Calu3 (cell line): ENCODE data around the gene SF3B2. TPM values are rescaled to one million over a fixed set of nuclear protein-coding genes. Genes with fewer than 3 reads are reported as not detected.

Experiments used
- BruUV-seq: library from RNA; stranded (reverse); fragments of 400-500 nt; replicated peaks from 2 replicates; lab custom pipeline; 2021; lab: Mats Ljungman, UMichigan
- CTCF ChIA-PET: fragments of 300-600 bp; sonication (Branson Sonifier 250); formaldehyde crosslinking; loops from one replicate; lab custom pipeline; 2022; ENCODE audit warnings: antibody characterized with exemption; lab: Charles Lee
- DNase-seq: peaks from one replicate; pipeline ENCODE4 v3.0.0; 2022
- H3K27ac Mint-ChIP-seq: one replicate; pipeline ENCODE4 v1.8.0; 2022; ENCODE audit warnings: mixed read lengths; ENCODE audit not compliant: unreplicated experiment
- H3K27me3 Mint-ChIP-seq: one replicate; pipeline ENCODE4 v1.8.0; 2022; ENCODE audit warnings: mixed read lengths; ENCODE audit not compliant: unreplicated experiment
- H3K36me3 Mint-ChIP-seq: one replicate; pipeline ENCODE4 v1.8.0; 2022; ENCODE audit warnings: mild to moderate bottlenecking, moderate library complexity, mixed read lengths; ENCODE audit not compliant: insufficient read depth, unreplicated experiment
- H3K4me1 Mint-ChIP-seq: one replicate; pipeline ENCODE4 v1.8.0; 2022; ENCODE audit warnings: mild to moderate bottlenecking, low read depth, mixed read lengths; ENCODE audit not compliant: unreplicated experiment
- H3K4me3 Mint-ChIP-seq: one replicate; pipeline ENCODE4 v1.8.0; 2022; ENCODE audit warnings: mild to moderate bottlenecking, low read depth, moderate library complexity, mixed read lengths; ENCODE audit not compliant: unreplicated experiment
- H3K9me3 Mint-ChIP-seq: one replicate; pipeline ENCODE4 v1.8.0; 2022; ENCODE audit warnings: low read depth, mixed read lengths; ENCODE audit not compliant: unreplicated experiment
- intact Hi-C: fragments of 100-400 bp; cut with micrococcal nuclease; formaldehyde crosslinking; loops from one replicate; pipeline ENCODE4 v1.10.0; 2022; ENCODE audit not compliant: unreplicated experiment
- total RNA-seq: library from RNA; stranded (reverse); gene quantifications from 2 replicates; pipeline ENCODE4 v1.2.3, GENCODE V29; 2022
- TF ChIP-seq, protein P1 (sequence below): fragments of 200-600 bp; IDR thresholded peaks from one replicate; pipeline ENCODE4 v1.8.0; 2022; ENCODE audit warnings: antibody characterized with exemption; ENCODE audit not compliant: unreplicated experiment

The SF3B2 gene
- total RNA-seq, 1 experiment from 2014 or later, result 173 TPM

DNA sequence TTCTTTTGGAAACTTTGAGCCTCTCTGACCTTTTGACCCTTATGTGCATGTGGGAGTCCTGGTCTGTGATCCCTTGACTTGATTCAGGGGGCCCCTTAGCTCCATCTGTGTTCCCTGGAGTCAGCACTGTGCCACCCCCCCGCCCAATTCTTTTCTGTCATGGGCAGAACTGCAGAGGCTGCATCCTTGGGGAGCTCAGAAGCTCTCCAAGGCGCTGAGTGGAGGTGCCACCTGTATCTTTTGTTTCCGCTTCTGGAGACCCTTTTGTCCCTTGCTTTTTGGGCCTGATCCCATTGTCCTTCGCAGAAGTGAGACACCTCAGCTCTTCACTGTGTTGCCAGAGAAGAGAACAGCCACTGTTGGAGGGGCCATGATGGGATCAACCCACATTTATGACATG lies 15.5 kb downstream of the SF3B2 start:
- peaks cover 80% of the 10 kb centered on the region for H3K36me3 Mint-ChIP-seq
- no peak for DNase-seq
- peaks cover 49% of the 10 kb centered on the region for H3K4me1 Mint-ChIP-seq
- no peak overlapping the region for H3K27ac Mint-ChIP-seq
- intact Hi-C loops, result loop anchor here (1.0 kb wide), 1 partner anchor 52 kb away; no protein-coding TSS in a partner anchor
- H3K27me3 Mint-ChIP-seq, result no peaks in the 10 kb centered on the region
- TF ChIP-seq, protein P1, sequence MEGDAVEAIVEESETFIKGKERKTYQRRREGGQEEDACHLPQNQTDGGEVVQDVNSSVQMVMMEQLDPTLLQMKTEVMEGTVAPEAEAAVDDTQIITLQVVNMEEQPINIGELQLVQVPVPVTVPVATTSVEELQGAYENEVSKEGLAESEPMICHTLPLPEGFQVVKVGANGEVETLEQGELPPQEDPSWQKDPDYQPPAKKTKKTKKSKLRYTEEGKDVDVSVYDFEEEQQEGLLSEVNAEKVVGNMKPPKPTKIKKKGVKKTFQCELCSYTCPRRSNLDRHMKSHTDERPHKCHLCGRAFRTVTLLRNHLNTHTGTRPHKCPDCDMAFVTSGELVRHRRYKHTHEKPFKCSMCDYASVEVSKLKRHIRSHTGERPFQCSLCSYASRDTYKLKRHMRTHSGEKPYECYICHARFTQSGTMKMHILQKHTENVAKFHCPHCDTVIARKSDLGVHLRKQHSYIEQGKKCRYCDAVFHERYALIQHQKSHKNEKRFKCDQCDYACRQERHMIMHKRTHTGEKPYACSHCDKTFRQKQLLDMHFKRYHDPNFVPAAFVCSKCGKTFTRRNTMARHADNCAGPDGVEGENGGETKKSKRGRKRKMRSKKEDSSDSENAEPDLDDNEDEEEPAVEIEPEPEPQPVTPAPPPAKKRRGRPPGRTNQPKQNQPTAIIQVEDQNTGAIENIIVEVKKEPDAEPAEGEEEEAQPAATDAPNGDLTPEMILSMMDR, result no peak
- H3K9me3 Mint-ChIP-seq, result no peaks in the 10 kb centered on the region
- no TSS peak for BruUV-seq
- CTCF ChIA-PET, result interaction anchor here (0.5 to 1.3 kb wide), 6 partner anchors 12 to 472 kb away, joined by 3 to 4 read pairs (median 3); partner anchors contain the start of genes KCNK7 and SF3B2
- no peak overlapping the region for H3K4me3 Mint-ChIP-seq

DNA sequence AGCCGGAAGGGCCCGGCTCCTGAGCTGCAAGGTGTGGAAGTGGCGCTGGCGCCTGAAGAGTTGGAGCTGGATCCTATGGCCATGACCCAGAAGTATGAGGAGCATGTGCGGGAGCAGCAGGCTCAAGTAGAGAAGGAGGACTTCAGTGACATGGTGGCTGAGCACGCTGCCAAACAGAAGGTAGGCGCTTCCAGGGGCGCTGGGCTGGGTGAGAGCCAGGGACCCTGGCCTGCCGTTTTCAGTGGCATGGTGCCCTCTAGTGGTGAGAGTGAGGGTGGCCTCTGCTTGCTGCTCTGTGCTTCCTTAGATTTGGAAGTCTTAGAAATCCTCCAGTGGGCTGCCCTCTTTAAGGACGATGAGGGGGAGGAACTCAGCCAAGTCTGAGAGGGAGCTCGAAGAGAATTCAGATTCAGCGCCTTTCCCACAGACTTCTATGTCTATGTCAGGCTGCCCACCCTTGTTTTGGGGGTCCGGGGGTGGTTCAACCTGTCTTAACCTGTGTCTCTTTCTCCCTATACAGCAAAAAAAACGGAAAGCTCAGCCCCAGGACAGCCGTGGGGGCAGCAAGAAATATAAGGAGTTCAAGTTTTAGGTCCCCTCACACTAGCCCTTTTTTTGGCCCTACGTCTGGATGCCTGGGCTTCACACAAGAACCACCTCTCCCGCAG lies 16.1 kb downstream of the SF3B2 start:
- intact Hi-C loops, result loop anchor here (1.0 kb wide), 1 partner anchor 51 kb away; no protein-coding TSS in a partner anchor
- Mint-ChIP-seq H3K27me3 (no peaks in the 10 kb centered on the region), H3K9me3 (no peaks in the 10 kb centered on the region), H3K36me3 (peaks cover 74% of the 10 kb centered on the region), H3K4me1 (peaks cover 46% of the 10 kb centered on the region), H3K4me3 (no peak overlapping the region), H3K27ac (no peak overlapping the region)
- CTCF ChIA-PET, result interaction anchor here (0.5 to 1.3 kb wide), 7 partner anchors 11 to 473 kb away, joined by 3 to 4 read pairs (median 3); partner anchors contain the start of genes KCNK7 and SF3B2
- BruUV-seq, result TSS peak; percentile 38
- TF ChIP-seq, protein P1, result peak; percentile 83
- DNase-seq, result peak; percentile 84

DNA sequence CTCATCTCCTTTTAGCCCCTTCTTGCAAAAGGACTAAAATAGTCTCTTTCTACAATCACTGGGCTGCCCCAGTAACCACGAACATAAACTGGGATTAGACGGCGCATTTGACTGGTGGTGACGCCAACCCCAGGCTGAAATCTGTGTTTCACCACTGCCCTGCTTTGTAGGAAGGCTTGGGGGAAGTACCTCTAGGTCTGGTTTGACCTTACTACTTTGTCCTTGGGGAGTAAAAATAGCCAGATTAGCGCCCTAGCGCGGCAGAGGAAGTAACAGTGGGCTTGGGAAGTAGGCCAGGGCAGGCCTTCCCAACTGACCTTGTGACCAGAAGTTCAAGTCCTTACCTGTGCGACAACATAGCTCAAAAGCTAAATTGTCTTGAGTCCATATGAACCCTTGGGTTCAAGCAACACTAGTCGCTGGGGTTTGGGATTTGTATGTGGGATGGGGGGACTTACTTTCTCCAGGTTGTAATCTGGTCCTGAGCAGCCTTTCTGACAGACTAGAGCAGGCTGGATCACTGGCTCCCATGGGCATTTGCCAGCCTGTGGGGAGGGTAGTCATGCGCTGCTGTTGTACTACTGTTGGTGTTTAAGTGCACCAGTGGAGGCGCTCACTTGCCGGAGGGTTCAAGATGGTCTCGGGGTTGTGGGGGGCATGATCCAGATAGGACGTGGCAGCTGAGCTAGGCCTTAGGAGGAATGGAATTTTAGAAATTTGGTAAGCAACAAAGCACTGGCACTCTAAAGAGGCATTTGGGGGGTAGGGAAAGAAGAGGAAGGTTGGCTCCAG lies 17.0 kb downstream of the SF3B2 start:
- no TSS peak for BruUV-seq
- no peaks in the 10 kb centered on the region for H3K9me3 Mint-ChIP-seq
- intact Hi-C loops, result loop anchor here (1.0 kb wide), 1 partner anchor 50 kb away; no protein-coding TSS in a partner anchor
- H3K27me3 Mint-ChIP-seq, result no peaks in the 10 kb centered on the region
- CTCF ChIA-PET, result interaction anchor here (0.5 to 1.4 kb wide), 4 partner anchors 14 to 68 kb away, joined by 3 to 4 read pairs (median 3); no protein-coding TSS in a partner anchor
- peaks cover 41% of the 10 kb centered on the region for H3K4me1 Mint-ChIP-seq
- peak overlapping the region; percentile 63 for H3K27ac Mint-ChIP-seq
- peak; percentile 32 for DNase-seq
- H3K36me3 Mint-ChIP-seq, result peaks cover 65% of the 10 kb centered on the region
- TF ChIP-seq, protein P1, result no peak
- H3K4me3 Mint-ChIP-seq, result peak overlapping the region; percentile 69
